SK-N-SH (cell line): ENCODE measurements around the gene FAHD1. TPM values are rescaled to one million over a fixed set of nuclear protein-coding genes. Genes with fewer than 3 reads are reported as not detected.

Source experiments
- CTCF ChIA-PET: fragments of 300-600, 350-600 bp; formaldehyde crosslinking; extraction: SDS; loops from one replicate; lab custom pipeline; 2021; lab: Yijun Ruan, JAX
- POLR2A ChIA-PET: fragments of 350-600 bp; sonication (Branson Sonifier 250); formaldehyde crosslinking; extraction: SDS; loops from one replicate; lab custom pipeline; 2020; ENCODE audit warnings: antibody characterized with exemption, inconsistent platforms; lab: Yijun Ruan, JAX
- DNase-seq: peaks from one replicate; pipeline ENCODE4 v3.0.0; 2012
- H2AFZ ChIP-seq: fragments of 200-600 bp; sonication (generic); 2 replicates; pipeline ENCODE4 v1.8.1; 2016; ENCODE audit warnings: antibody characterized with exemption, mild to moderate bottlenecking, low read depth
- H3F3A ChIP-seq: fragments of 200-600 bp; sonication (generic); replicated peaks from 2 replicates; pipeline ENCODE3; 2016; ENCODE audit warnings: antibody characterized with exemption, mild to moderate bottlenecking; ENCODE audit not compliant: insufficient read depth
- H3K27ac ChIP-seq, 2 experiments: fragments of 200-500 bp in 1 of 2; fragments of 200-600 bp in 1 of 2; sonication (Bioruptor generic) in 1 of 2; sonication (generic), shearing (Covaris generic) in 1 of 2; 2 replicates each; pipeline versions ENCODE4 v1.5.1 to v1.6.1; 2014 to 2016; ENCODE audit warnings: low read depth in 2 of 2, inconsistent platforms in 1 of 2, low read length in 1 of 2, mild to moderate bottlenecking in 1 of 2, mixed read lengths in 1 of 2
- H3K27me3 ChIP-seq: fragments of 200-600 bp; sonication (generic), shearing (Covaris generic); 2 replicates; pipeline ENCODE4 v1.6.1; 2016; ENCODE audit warnings: mixed run types; ENCODE audit not compliant: insufficient read depth
- H3K36me3 ChIP-seq, 2 experiments: fragments of 200-500 bp in 1 of 2; fragments of 200-600 bp in 1 of 2; sonication (Bioruptor generic) in 1 of 2; sonication (generic) in 1 of 2; replicated peaks in 1 of 2; 2 replicates each; pipeline versions ENCODE3 to v1.5.1; 2014 to 2016; ENCODE audit warnings: low read length in 1 of 2, mild to moderate bottlenecking in 1 of 2; ENCODE audit not compliant: insufficient read depth in 2 of 2, control insufficient read depth in 1 of 2
- H3K4me1 ChIP-seq, 2 experiments: fragments of 200-500 bp in 1 of 2; fragments of 200-600 bp in 1 of 2; sonication (Bioruptor generic) in 1 of 2; sonication (generic), shearing (Covaris generic) in 1 of 2; 2 replicates each; pipeline versions ENCODE4 v1.5.1 to v1.6.1; 2014 to 2016; ENCODE audit warnings: low read depth in 1 of 2, low read length in 1 of 2, mixed run types in 1 of 2; ENCODE audit not compliant: insufficient read depth in 2 of 2, control insufficient read depth in 1 of 2
- H3K4me2 ChIP-seq: fragments of 200-600 bp; sonication (generic), shearing (Covaris generic); 2 replicates; pipeline ENCODE4 v1.6.1; 2017; ENCODE audit warnings: mixed run types
- H3K4me3 ChIP-seq, 2 experiments: fragments of 200-500 bp in 1 of 2; fragments of 200-600 bp in 1 of 2; sonication (Bioruptor generic) in 1 of 2; sonication (generic), shearing (Covaris generic) in 1 of 2; 2 replicates each; pipeline versions ENCODE4 v1.5.1 to v1.8.1; 2014 to 2016; ENCODE audit warnings: low read depth in 2 of 2, inconsistent platforms in 1 of 2, low read length in 1 of 2, mild to moderate bottlenecking in 1 of 2, mixed read lengths in 1 of 2, moderate library complexity in 1 of 2
- H3K79me2 ChIP-seq: fragments of 200-600 bp; sonication (generic); 2 replicates; pipeline ENCODE4 v1.8.1; 2017; ENCODE audit warnings: mild to moderate bottlenecking; ENCODE audit not compliant: insufficient read depth
- H3K9ac ChIP-seq: fragments of 200-600 bp; sonication (generic); 2 replicates; pipeline ENCODE4 v1.6.1; 2017; ENCODE audit warnings: mixed run types
- H3K9me2 ChIP-seq: fragments of 200-600 bp; sonication (generic); 2 replicates; pipeline ENCODE4 v1.6.1; 2017; ENCODE audit warnings: mixed run types
- H3K9me3 ChIP-seq: fragments of 200-600 bp; sonication (generic); 2 replicates; pipeline ENCODE4 v1.6.1; 2017; ENCODE audit warnings: mixed run types, mild to moderate bottlenecking, moderate library complexity
- H4K20me1 ChIP-seq: fragments of 200-600 bp; sonication (generic); 2 replicates; pipeline ENCODE4 v1.6.1; 2017; ENCODE audit warnings: mild to moderate bottlenecking, mixed run types; ENCODE audit not compliant: insufficient read depth
- FOSL2 ChIP-seq: IDR thresholded peaks from 2 replicates; pipeline ENCODE4 v1.4.0; 2012; ENCODE audit warnings: low read depth, mild to moderate bottlenecking, moderate library complexity, borderline replicate concordance
- JUND ChIP-seq: IDR thresholded peaks from 2 replicates; pipeline ENCODE4 v1.4.0; 2012
- MEF2A ChIP-seq: IDR thresholded peaks from 2 replicates; pipeline ENCODE4 v1.4.0; 2012; ENCODE audit warnings: low read depth, borderline replicate concordance
- POLR2AphosphoS5 ChIP-seq: IDR thresholded peaks from 2 replicates; pipeline ENCODE4 v1.6.1; 2012; ENCODE audit warnings: low read depth, low read length
- RAD21 ChIP-seq: IDR thresholded peaks from 2 replicates; pipeline ENCODE4 v1.6.1; 2012; ENCODE audit warnings: mild to moderate bottlenecking, low read length
- RFX5 ChIP-seq: IDR thresholded peaks from 2 replicates; pipeline ENCODE4 v1.6.1; 2012; ENCODE audit warnings: mild to moderate bottlenecking, improper control_type of control experiment, low read length
- TAF1 ChIP-seq: IDR thresholded peaks from 2 replicates; pipeline ENCODE4 v1.6.1; 2012; ENCODE audit warnings: low read depth, mild to moderate bottlenecking, low read length, moderate library complexity, borderline replicate concordance
- TEAD4 ChIP-seq: IDR thresholded peaks from 2 replicates; pipeline ENCODE4 v1.4.0; 2012; ENCODE audit warnings: mild to moderate bottlenecking, borderline replicate concordance; ENCODE audit not compliant: insufficient read depth
- WGBS: methylation state at CpG from one replicate; pipeline ENCODE4 v1.1.6; 2017; ENCODE audit warnings: low lambda C conversion rate; 5-methylcytosine and 5-hydroxymethylcytosine counted together
- polyA plus RNA-seq, 3 experiments: library from polyadenylated mRNA; depleted of rRNA; stranded (reverse); fragments of >200 nt; gene quantifications; 2 replicates each; pipeline ENCODE4 v1.2.3, GENCODE V29; 2012
- TF ChIP-seq, protein P1 (sequence below): IDR thresholded peaks from 2 replicates; pipeline ENCODE4 v1.4.0; 2012; ENCODE audit warnings: low read depth, borderline replicate concordance
- TF ChIP-seq, protein P2 (sequence below): fragments of 200-600 bp; sonication (generic); IDR thresholded peaks from 2 replicates; pipeline ENCODE4 v1.6.1; 2017; ENCODE audit warnings: antibody characterized with exemption, mild to moderate bottlenecking, moderate library complexity

The FAHD1 gene
- polyA plus RNA-seq, 1 of the 3 experiments (the other 2 are of a cell fraction): 59.0 TPM

DNA sequence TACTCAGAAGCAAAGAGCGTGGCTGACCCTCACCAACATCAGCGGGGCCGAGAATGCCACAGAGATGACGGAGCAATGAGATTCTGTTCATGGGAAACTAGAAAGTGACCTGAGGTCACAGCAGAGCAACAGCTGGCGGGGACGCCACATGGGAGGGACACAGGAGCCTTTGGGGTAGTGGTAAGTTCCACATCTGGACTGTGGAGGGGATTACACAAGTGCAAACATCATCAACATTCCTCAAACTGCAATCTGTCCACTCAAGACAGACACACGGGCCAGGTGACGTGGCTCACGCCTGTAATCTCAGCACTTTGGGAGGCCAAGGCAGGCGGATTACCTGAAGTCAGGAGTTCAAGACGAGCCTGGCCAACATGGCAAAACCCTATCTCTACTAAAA, 11.5 kb upstream of the FAHD1 start:
- no peak overlapping the region for H3K9ac ChIP-seq
- H3K4me1 ChIP-seq: no peaks in the 10 kb centered on the region
- no peak overlapping the region for H2AFZ ChIP-seq
- no peak for DNase-seq
- CTCF ChIA-PET: no interaction called here
- POLR2A ChIA-PET: no interaction called here
- H3K4me3 ChIP-seq: no peak overlapping the region
- TF ChIP-seq TEAD4 (no peak), RFX5 (no peak), MEF2A (no peak), RAD21 (no peak)
- TF ChIP-seq, protein P1, sequence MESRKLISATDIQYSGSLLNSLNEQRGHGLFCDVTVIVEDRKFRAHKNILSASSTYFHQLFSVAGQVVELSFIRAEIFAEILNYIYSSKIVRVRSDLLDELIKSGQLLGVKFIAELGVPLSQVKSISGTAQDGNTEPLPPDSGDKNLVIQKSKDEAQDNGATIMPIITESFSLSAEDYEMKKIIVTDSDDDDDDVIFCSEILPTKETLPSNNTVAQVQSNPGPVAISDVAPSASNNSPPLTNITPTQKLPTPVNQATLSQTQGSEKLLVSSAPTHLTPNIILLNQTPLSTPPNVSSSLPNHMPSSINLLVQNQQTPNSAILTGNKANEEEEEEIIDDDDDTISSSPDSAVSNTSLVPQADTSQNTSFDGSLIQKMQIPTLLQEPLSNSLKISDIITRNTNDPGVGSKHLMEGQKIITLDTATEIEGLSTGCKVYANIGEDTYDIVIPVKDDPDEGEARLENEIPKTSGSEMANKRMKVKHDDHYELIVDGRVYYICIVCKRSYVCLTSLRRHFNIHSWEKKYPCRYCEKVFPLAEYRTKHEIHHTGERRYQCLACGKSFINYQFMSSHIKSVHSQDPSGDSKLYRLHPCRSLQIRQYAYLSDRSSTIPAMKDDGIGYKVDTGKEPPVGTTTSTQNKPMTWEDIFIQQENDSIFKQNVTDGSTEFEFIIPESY: no peak
- H3K36me3 ChIP-seq: peaks cover 0 to 14% of the 10 kb centered on the region in 2 experiments
- H3F3A ChIP-seq: peaks cover 7% of the 10 kb centered on the region
- no peaks in the 10 kb centered on the region for H3K27me3 ChIP-seq
- H3K9me2 ChIP-seq: no peaks in the 10 kb centered on the region
- 94% methylated on average over 10 of the region's 11 CpGs for WGBS
- H3K9me3 ChIP-seq: no peaks in the 10 kb centered on the region
- no peaks in the 10 kb centered on the region for H4K20me1 ChIP-seq
- no peak overlapping the region for H3K27ac ChIP-seq
- peaks cover 4% of the 10 kb centered on the region; the same call in 1 of the 2 replicates for H3K79me2 ChIP-seq
- H3K4me2 ChIP-seq: no peak overlapping the region

DNA sequence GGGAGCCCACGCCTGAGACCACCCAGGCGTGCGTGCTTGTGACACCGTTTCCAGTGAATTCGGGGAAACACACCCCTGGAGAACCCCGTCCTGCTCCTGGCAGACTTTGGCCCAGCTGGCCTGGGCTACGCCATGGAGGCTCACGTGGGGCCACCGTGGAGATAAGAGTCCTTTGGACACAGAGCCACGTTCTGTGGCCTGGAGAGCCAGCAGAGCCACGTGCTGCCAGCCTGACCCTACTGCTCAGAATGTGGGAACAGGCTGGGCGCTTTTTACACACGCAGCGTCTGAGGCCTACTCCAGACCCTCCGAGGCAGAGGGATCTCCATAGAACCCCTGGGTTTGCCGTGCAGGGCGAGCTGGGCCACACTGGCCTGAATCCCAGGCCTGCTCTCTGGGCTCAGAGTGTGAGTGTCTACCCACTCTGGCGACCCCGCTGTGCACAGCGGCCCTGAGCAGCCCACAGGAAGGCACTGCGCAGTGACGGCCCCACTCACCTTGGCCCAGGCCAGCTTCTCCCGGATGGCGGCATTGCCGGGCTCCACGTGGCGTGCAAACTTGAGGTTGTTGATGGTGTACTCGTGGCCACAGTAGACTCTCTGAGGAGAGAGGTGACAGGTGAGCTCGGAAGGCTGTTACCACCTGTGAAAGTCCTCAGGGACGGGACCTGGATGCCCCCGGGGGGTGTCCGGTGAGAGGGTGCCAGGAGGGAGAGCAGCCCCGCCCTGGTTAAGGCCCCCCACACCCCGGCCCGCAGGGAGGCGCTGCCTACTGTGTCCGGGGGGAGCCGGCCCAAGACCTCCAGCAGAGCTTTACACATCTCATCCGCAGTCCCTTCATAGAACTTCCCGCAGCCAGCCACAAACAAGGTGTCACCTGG, 10.4 kb upstream of the FAHD1 start:
- TF ChIP-seq JUND (no peak), FOSL2 (no peak), TEAD4 (no peak), POLR2AphosphoS5 (no peak), TAF1 (no peak)
- TF ChIP-seq, protein P2, sequence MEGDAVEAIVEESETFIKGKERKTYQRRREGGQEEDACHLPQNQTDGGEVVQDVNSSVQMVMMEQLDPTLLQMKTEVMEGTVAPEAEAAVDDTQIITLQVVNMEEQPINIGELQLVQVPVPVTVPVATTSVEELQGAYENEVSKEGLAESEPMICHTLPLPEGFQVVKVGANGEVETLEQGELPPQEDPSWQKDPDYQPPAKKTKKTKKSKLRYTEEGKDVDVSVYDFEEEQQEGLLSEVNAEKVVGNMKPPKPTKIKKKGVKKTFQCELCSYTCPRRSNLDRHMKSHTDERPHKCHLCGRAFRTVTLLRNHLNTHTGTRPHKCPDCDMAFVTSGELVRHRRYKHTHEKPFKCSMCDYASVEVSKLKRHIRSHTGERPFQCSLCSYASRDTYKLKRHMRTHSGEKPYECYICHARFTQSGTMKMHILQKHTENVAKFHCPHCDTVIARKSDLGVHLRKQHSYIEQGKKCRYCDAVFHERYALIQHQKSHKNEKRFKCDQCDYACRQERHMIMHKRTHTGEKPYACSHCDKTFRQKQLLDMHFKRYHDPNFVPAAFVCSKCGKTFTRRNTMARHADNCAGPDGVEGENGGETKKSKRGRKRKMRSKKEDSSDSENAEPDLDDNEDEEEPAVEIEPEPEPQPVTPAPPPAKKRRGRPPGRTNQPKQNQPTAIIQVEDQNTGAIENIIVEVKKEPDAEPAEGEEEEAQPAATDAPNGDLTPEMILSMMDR: no peak

More for the DNA sequence above, 10.4 kb upstream of the FAHD1 start:
- H3K79me2 ChIP-seq: peaks cover 4% of the 10 kb centered on the region; the same call in 1 of the 2 replicates
- H3K9me2 ChIP-seq: no peaks in the 10 kb centered on the region
- H3K27me3 ChIP-seq: no peaks in the 10 kb centered on the region
- peaks cover 0 to 14% of the 10 kb centered on the region in 2 experiments for H3K36me3 ChIP-seq
- ChIA-PET CTCF (no interaction called here), POLR2A (no interaction called here)
- no peak overlapping the region for H3K9ac ChIP-seq
- H3K9me3 ChIP-seq: no peaks in the 10 kb centered on the region
- WGBS: 91% methylated on average over 31 of the region's 40 CpGs
- no peaks in the 10 kb centered on the region for H3K4me1 ChIP-seq
- peaks cover 7% of the 10 kb centered on the region for H3F3A ChIP-seq
- no peak overlapping the region for H3K4me3 ChIP-seq
- H3K4me2 ChIP-seq: no peak overlapping the region
- H4K20me1 ChIP-seq: no peaks in the 10 kb centered on the region
- no peak for DNase-seq
- no peak overlapping the region for H2AFZ ChIP-seq
- no peak overlapping the region for H3K27ac ChIP-seq
